HepG2 (cell line): ENCODE results near the gene KCNJ1.

ENCODE experiments used
- MAFK ChIP-seq, 2 experiments: IDR thresholded peaks in 1 of 2; conservative IDR thresholded peaks in 1 of 2; 2 replicates each; pipeline ENCODE4 v1.6.1; 2011; ENCODE audit warnings: improper control_type of control experiment in 2 of 2, low read length in 2 of 2
- TAF1 ChIP-seq: sonication (generic); formaldehyde crosslinking; IDR thresholded peaks from 2 replicates; pipeline ENCODE4 v1.4.0; 2020; ENCODE audit warnings: missing genetic modification reagents
- TF ChIP-seq, protein P1 (sequence below): IDR thresholded peaks from 2 replicates; pipeline ENCODE4 v1.6.1; 2016; ENCODE audit warnings: missing genetic modification reagents, missing compliant biosample characterization

DNA sequence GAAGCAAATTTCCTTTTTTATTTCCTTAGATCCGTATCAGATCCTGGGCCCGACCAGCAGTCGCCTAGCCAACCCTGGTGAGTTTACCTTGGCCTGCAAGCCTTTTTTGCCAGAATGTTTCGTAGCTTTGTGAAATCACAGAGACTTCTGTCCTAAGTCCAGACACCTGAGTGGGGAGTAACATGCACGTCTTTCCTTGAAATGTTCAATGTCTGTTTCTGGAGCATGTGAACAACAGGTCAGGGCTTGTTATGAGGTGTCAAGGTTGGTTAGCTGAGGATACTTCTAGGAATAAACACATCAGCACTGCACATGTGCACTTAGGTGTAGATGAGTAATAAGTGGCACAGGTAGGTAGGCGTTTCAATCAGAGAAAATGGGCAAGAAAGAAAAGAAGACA lies 58.0 kb downstream of the KCNJ1 start:
- TF ChIP-seq TAF1 (CRISPR knock-in tag) (no peak), MAFK (conservative IDR thresholded peaks at IDR 0.05 in 1 of 2, IDR thresholded peaks at IDR 0.05 in 1 of 2; ENCODE audit: low read length in 2 of 2) (no peak)
- TF ChIP-seq, protein P1, sequence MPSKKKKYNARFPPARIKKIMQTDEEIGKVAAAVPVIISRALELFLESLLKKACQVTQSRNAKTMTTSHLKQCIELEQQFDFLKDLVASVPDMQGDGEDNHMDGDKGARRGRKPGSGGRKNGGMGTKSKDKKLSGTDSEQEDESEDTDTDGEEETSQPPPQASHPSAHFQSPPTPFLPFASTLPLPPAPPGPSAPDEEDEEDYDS: no peak
